ENCODE data around the gene SLC12A5. TPM values are rescaled to one million over a fixed set of nuclear protein-coding genes. Genes with fewer than 3 reads are reported as not detected.

The SLC12A5 gene
- total and polyA plus RNA-seq, 2 donors (not counting 1 experiment from before 2014, with no cell fraction given), result 0.32 TPM; not detected in 1

GRCh38 chr20:46013829-46014516, 15.0 kb upstream of the SLC12A5 start:
- Mint-ChIP-seq H3K4me1 (peaks cover 49% of the 10 kb centered on the region), H3K27ac (peak overlapping the region; percentile 63), H3K27me3 (peaks cover 59% of the 10 kb centered on the region), H3K4me3 (peak overlapping the region; percentile 72), H3K9me3 (ENCODE audit: insufficient read depth) (no peaks in the 10 kb centered on the region)
- H3K4me2 ChIP-seq (replicated peaks; ENCODE audit: low read depth, low read length, poor library complexity, severe bottlenecking), result peak overlapping the region; percentile 82
- H3K4me3 ChIP-seq (ENCODE audit: control extremely low read depth in 1 of 5, extremely low read depth in 1 of 5, insufficient read depth in 1 of 5, low read depth in 2 of 5, low read length in 4 of 5), result peak overlapping the region in 4 of 5 experiments; percentile 19 to 47 (median 35)
- POLR2A ChIA-PET, result interaction anchor here (0.6 to 1.2 kb wide), 5 partner anchors 10 to 156 kb away, joined by 3 to 5 read pairs (median 3); no protein-coding TSS in a partner anchor
- peaks cover 0 to 40% (median 0%) of the 10 kb centered on the region in 3 donors for H3K9me3 ChIP-seq (ENCODE audit: control extremely low read depth in 1 of 3, control insufficient read depth in 2 of 3, insufficient read depth in 1 of 3, low read length in 2 of 3)
- H3K27ac ChIP-seq (ENCODE audit: low read length in 2 of 2), result no peak overlapping the region
- intact Hi-C loops (cut with micrococcal nuclease), result loop anchor here (1.0 to 2.0 kb wide), 5 partner anchors 27 to 393 kb away; partner anchors contain the start of gene ELMO2
- H3K27me3 ChIP-seq (replicated peaks in 1 of 4; ENCODE audit: control extremely low read depth in 1 of 4, control insufficient read depth in 3 of 4, insufficient read depth in 4 of 4, low read length in 3 of 4), result peaks cover 0 to 57% (median 29%) of the 10 kb centered on the region in 4 experiments
- CTCF ChIA-PET, result interaction anchor here (0.6 to 4.9 kb wide), 33 partner anchors 9 to 424 kb away, joined by 3 to 84 read pairs (median 5); partner anchors contain the start of genes ELMO2, PCIF1, SLC12A5 and ZNF335
- DNase-seq, result peak; percentile 87
- peak overlapping the region; percentile 64 for H2AFZ ChIP-seq (ENCODE audit: insufficient read depth, low read depth, low read length, poor library complexity, severe bottlenecking)
- WGBS (ENCODE audit: insufficient coverage), result 1% methylated on average over 66 of the region's 67 CpGs
- no peak for TF ChIP-seq EZH2 (IDR thresholded peaks at IDR 0.05; ENCODE audit: borderline replicate concordance, insufficient read depth, low read depth, low read length, poor library complexity, severe bottlenecking)
- TF ChIP-seq, protein P1, sequence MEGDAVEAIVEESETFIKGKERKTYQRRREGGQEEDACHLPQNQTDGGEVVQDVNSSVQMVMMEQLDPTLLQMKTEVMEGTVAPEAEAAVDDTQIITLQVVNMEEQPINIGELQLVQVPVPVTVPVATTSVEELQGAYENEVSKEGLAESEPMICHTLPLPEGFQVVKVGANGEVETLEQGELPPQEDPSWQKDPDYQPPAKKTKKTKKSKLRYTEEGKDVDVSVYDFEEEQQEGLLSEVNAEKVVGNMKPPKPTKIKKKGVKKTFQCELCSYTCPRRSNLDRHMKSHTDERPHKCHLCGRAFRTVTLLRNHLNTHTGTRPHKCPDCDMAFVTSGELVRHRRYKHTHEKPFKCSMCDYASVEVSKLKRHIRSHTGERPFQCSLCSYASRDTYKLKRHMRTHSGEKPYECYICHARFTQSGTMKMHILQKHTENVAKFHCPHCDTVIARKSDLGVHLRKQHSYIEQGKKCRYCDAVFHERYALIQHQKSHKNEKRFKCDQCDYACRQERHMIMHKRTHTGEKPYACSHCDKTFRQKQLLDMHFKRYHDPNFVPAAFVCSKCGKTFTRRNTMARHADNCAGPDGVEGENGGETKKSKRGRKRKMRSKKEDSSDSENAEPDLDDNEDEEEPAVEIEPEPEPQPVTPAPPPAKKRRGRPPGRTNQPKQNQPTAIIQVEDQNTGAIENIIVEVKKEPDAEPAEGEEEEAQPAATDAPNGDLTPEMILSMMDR (IDR thresholded peaks at IDR 0.05), result peak; percentile 89
- peak; percentile 88 for ATAC-seq (ENCODE audit: low read depth)
- peak overlapping the region; percentile 41 for H3K9ac ChIP-seq (ENCODE audit: low read length)
- H3K79me2 ChIP-seq (ENCODE audit: control insufficient read depth, insufficient read depth, low read length), result no peaks in the 10 kb centered on the region
- no peaks in the 10 kb centered on the region for H4K20me1 ChIP-seq (ENCODE audit: control insufficient read depth, insufficient read depth, low read length, poor library complexity, severe bottlenecking)
- no peaks in the 10 kb centered on the region for H3K36me3 ChIP-seq (replicated peaks in 1 of 2; ENCODE audit: control extremely low read depth in 1 of 2, control insufficient read depth in 1 of 2, extremely low read depth in 1 of 2, insufficient read depth in 2 of 2, low read length in 1 of 2)
- peaks cover 48 to 49% of the 10 kb centered on the region in 2 donors for H3K4me1 ChIP-seq (ENCODE audit: control insufficient read depth in 2 of 2, insufficient read depth in 2 of 2, low read length in 2 of 2)
